WTC11 (cell line): ENCODE results near the gene MYH11. TPM values are rescaled to one million over a fixed set of nuclear protein-coding genes. Genes with fewer than 3 reads are reported as not detected.

Experiments used
- ATAC-seq: fragments of 200-7000 bp; cut with Tn5 transposase; 2 replicates; pipeline ENCODE4 v1.10.0; 2021; ENCODE audit warnings: mild to moderate bottlenecking, moderate library complexity
- CTCF ChIA-PET: fragments of 300-600 bp; sonication (Branson Sonifier 250); formaldehyde crosslinking; loops from one replicate; lab custom pipeline; 2021; ENCODE audit warnings: antibody characterized with exemption; lab: Charles Lee
- POLR2A ChIA-PET: fragments of 350-600 bp; sonication (Branson Sonifier 250); formaldehyde crosslinking; loops from one replicate; lab custom pipeline; 2021; ENCODE audit warnings: antibody characterized with exemption; lab: Charles Lee
- DNase-seq: peaks from one replicate; pipeline ENCODE4 v3.0.0; 2021; ENCODE audit warnings: low spot score
- H3K27ac Mint-ChIP-seq: 2 replicates; pipeline ENCODE4 v1.8.0; 2021; ENCODE audit warnings: mixed read lengths
- H3K27me3 Mint-ChIP-seq: 2 replicates; pipeline ENCODE4 v1.8.0; 2021; ENCODE audit warnings: low read depth, mild to moderate bottlenecking, moderate library complexity, mixed read lengths
- H3K36me3 Mint-ChIP-seq: 2 replicates; pipeline ENCODE4 v1.8.0; 2021; ENCODE audit warnings: mixed read lengths
- H3K4me1 Mint-ChIP-seq: 2 replicates; pipeline ENCODE4 v1.8.0; 2022; ENCODE audit warnings: mixed read lengths
- H3K4me3 Mint-ChIP-seq: 2 replicates; pipeline ENCODE4 v1.8.0; 2021; ENCODE audit warnings: mild to moderate bottlenecking, moderate library complexity, mixed read lengths
- H3K9me3 Mint-ChIP-seq: 2 replicates; pipeline ENCODE4 v1.8.0; 2021; ENCODE audit warnings: mixed read lengths
- FOXJ3 ChIP-seq: sonication (generic); formaldehyde crosslinking; IDR thresholded peaks from 2 replicates; pipeline ENCODE4 v1.9.0; 2021; ENCODE audit warnings: missing genetic modification reagents, mild to moderate bottlenecking, borderline replicate concordance
- GTF2I ChIP-seq: fragments of 250-450 bp; sonication (Bioruptor Pico); conservative IDR thresholded peaks from 2 replicates; pipeline ENCODE4 v1.4.0; 2021; ENCODE audit warnings: mild to moderate bottlenecking
- IRF2 ChIP-seq: sonication (generic); formaldehyde crosslinking; IDR thresholded peaks from 2 replicates; pipeline ENCODE4 v1.8.0; 2022; ENCODE audit warnings: low read depth, missing genetic modification reagents, borderline replicate concordance
- NFATC4 ChIP-seq: fragments of 250-450 bp; sonication (Bioruptor Pico); IDR thresholded peaks from 2 replicates; pipeline ENCODE4 v1.9.0; 2021; ENCODE audit warnings: mild to moderate bottlenecking
- NR2C2 ChIP-seq: sonication (generic); formaldehyde crosslinking; IDR thresholded peaks from 2 replicates; pipeline ENCODE4 v1.8.0; 2022; ENCODE audit warnings: mild to moderate bottlenecking, missing genetic modification reagents
- RORB ChIP-seq: fragments of 250-450 bp; sonication (Bioruptor Pico); IDR thresholded peaks from 2 replicates; pipeline ENCODE4 v1.9.0; 2021; ENCODE audit warnings: mild to moderate bottlenecking
- SP1 ChIP-seq: sonication (generic); formaldehyde crosslinking; conservative IDR thresholded peaks from 2 replicates; pipeline ENCODE4 v1.8.1; 2022; ENCODE audit warnings: missing genetic modification reagents
- TCF7 ChIP-seq: sonication (generic); formaldehyde crosslinking; IDR thresholded peaks from 2 replicates; pipeline ENCODE4 v1.8.0; 2022; ENCODE audit warnings: mild to moderate bottlenecking, low read depth, missing genetic modification reagents, moderate library complexity
- TEAD4 ChIP-seq: sonication (generic); formaldehyde crosslinking; IDR thresholded peaks from 2 replicates; pipeline ENCODE4 v1.8.0; 2022; ENCODE audit warnings: mild to moderate bottlenecking, missing genetic modification reagents
- ZNF219 ChIP-seq: sonication (generic); formaldehyde crosslinking; IDR thresholded peaks from 2 replicates; pipeline ENCODE4 v1.8.0; 2023; ENCODE audit warnings: missing genetic modification reagents, mild to moderate bottlenecking, borderline replicate concordance
- ZNF317 ChIP-seq: sonication (generic); formaldehyde crosslinking; IDR thresholded peaks from 2 replicates; pipeline ENCODE4 v1.8.1; 2023; ENCODE audit warnings: low read depth, mild to moderate bottlenecking, moderate library complexity, missing genetic modification reagents, borderline replicate concordance
- total RNA-seq: library from RNA; stranded (reverse); gene quantifications from 3 replicates; pipeline ENCODE4 v1.2.3, GENCODE V29; 2021
- TF ChIP-seq, protein P1 (sequence below): fragments of 250-450 bp; sonication (Bioruptor Pico); IDR thresholded peaks from 2 replicates; pipeline ENCODE4 v2.1.2; 2022; ENCODE audit warnings: mild to moderate bottlenecking, moderate library complexity
- TF ChIP-seq, protein P2 (sequence below): sonication (generic); formaldehyde crosslinking; conservative IDR thresholded peaks from 2 replicates; pipeline ENCODE4 v1.8.1; 2022; ENCODE audit warnings: mild to moderate bottlenecking, missing genetic modification reagents
- TF ChIP-seq, protein P3 (sequence below): fragments of 250-450 bp; sonication (Bioruptor Pico); IDR thresholded peaks from 2 replicates; pipeline ENCODE4 v1.8.0; 2021; ENCODE audit warnings: mild to moderate bottlenecking
- TF ChIP-seq, protein P4 (sequence below): sonication (generic); formaldehyde crosslinking; IDR thresholded peaks from 2 replicates; pipeline ENCODE4 v1.8.1; 2023; ENCODE audit warnings: mild to moderate bottlenecking, missing genetic modification reagents
- TF ChIP-seq, protein P5 (sequence below): fragments of 250-450 bp; sonication (Bioruptor Pico); IDR thresholded peaks from 2 replicates; pipeline ENCODE4 v1.9.0; 2021; ENCODE audit warnings: mild to moderate bottlenecking
- TF ChIP-seq, protein P6 (sequence below): sonication (generic); formaldehyde crosslinking; IDR thresholded peaks from 2 replicates; pipeline ENCODE4 v1.8.0; 2023; ENCODE audit warnings: mild to moderate bottlenecking, missing genetic modification reagents
- TF ChIP-seq, protein P7 (sequence below): fragments of 200-600 bp; IDR thresholded peaks from 2 replicates; pipeline ENCODE4 v1.8.0; 2022; ENCODE audit warnings: antibody characterized with exemption
- TF ChIP-seq, protein P8 (sequence below): sonication (generic); formaldehyde crosslinking; IDR thresholded peaks from 2 replicates; pipeline ENCODE4 v1.8.1; 2022; ENCODE audit warnings: low read depth, mild to moderate bottlenecking, moderate library complexity, missing genetic modification reagents, borderline replicate concordance
- TF ChIP-seq, protein P9 (sequence below): sonication (generic); formaldehyde crosslinking; IDR thresholded peaks from 2 replicates; pipeline ENCODE4 v1.8.1; 2023; ENCODE audit warnings: mild to moderate bottlenecking, missing genetic modification reagents, moderate library complexity

The MYH11 gene
- total RNA-seq, 1 experiment from 2014 or later, result 0.74 TPM

DNA sequence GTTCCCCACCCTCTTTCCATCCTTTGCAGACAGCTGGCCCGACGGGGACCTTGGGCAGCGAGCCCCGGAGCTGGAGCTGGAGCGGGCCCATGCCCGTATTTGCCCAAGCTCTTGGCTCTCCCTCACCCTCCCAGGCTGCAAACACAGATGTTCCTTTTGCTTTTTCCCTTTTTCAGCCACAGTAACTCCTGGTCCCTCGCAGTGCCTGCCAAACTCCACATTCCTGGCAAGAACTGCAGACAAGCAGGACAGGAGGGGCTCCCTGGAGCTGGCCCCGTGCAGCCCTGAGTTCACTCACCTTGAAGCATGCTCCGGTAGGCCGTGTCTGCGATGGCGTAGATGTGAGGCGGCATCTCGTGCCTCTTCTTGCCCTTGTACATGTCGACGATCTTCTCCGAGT, 33.9 kb downstream of the MYH11 start:
- Mint-ChIP-seq H3K9me3 (peaks cover 14% of the 10 kb centered on the region), H3K4me1 (no peaks in the 10 kb centered on the region), H3K27me3 (no peaks in the 10 kb centered on the region; the same call in none of the 2 replicates), H3K36me3 (no peaks in the 10 kb centered on the region), H3K27ac (no peak overlapping the region), H3K4me3 (no peak overlapping the region)
- TF ChIP-seq NR2C2 (CRISPR knock-in tag) (no peak), GTF2I (no peak), IRF2 (CRISPR knock-in tag) (no peak), NFATC4 (no peak), RORB (no peak), ZNF317 (CRISPR knock-in tag) (no peak), ZNF219 (CRISPR knock-in tag) (no peak), TCF7 (CRISPR knock-in tag) (no peak)
- TF ChIP-seq, protein P1, sequence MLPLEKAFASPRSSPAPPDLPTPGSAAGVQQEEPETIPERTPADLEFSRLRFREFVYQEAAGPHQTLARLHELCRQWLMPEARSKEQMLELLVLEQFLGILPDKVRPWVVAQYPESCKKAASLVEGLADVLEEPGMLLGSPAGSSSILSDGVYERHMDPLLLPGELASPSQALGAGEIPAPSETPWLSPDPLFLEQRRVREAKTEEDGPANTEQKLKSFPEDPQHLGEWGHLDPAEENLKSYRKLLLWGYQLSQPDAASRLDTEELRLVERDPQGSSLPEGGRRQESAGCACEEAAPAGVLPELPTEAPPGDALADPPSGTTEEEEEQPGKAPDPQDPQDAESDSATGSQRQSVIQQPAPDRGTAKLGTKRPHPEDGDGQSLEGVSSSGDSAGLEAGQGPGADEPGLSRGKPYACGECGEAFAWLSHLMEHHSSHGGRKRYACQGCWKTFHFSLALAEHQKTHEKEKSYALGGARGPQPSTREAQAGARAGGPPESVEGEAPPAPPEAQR (CRISPR knock-in tag), result no peak
- TF ChIP-seq, protein P2, sequence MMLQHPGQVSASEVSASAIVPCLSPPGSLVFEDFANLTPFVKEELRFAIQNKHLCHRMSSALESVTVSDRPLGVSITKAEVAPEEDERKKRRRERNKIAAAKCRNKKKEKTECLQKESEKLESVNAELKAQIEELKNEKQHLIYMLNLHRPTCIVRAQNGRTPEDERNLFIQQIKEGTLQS, result no peak
- TF ChIP-seq, protein P3, sequence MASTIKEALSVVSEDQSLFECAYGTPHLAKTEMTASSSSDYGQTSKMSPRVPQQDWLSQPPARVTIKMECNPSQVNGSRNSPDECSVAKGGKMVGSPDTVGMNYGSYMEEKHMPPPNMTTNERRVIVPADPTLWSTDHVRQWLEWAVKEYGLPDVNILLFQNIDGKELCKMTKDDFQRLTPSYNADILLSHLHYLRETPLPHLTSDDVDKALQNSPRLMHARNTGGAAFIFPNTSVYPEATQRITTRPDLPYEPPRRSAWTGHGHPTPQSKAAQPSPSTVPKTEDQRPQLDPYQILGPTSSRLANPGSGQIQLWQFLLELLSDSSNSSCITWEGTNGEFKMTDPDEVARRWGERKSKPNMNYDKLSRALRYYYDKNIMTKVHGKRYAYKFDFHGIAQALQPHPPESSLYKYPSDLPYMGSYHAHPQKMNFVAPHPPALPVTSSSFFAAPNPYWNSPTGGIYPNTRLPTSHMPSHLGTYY (CRISPR knock-in tag), result no peak
- TF ChIP-seq, protein P4, sequence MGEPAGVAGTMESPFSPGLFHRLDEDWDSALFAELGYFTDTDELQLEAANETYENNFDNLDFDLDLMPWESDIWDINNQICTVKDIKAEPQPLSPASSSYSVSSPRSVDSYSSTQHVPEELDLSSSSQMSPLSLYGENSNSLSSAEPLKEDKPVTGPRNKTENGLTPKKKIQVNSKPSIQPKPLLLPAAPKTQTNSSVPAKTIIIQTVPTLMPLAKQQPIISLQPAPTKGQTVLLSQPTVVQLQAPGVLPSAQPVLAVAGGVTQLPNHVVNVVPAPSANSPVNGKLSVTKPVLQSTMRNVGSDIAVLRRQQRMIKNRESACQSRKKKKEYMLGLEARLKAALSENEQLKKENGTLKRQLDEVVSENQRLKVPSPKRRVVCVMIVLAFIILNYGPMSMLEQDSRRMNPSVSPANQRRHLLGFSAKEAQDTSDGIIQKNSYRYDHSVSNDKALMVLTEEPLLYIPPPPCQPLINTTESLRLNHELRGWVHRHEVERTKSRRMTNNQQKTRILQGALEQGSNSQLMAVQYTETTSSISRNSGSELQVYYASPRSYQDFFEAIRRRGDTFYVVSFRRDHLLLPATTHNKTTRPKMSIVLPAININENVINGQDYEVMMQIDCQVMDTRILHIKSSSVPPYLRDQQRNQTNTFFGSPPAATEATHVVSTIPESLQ, result no peak
- TF ChIP-seq, protein P5, sequence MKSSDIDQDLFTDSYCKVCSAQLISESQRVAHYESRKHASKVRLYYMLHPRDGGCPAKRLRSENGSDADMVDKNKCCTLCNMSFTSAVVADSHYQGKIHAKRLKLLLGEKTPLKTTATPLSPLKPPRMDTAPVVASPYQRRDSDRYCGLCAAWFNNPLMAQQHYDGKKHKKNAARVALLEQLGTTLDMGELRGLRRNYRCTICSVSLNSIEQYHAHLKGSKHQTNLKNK, result no peak
- TF ChIP-seq, protein P6, sequence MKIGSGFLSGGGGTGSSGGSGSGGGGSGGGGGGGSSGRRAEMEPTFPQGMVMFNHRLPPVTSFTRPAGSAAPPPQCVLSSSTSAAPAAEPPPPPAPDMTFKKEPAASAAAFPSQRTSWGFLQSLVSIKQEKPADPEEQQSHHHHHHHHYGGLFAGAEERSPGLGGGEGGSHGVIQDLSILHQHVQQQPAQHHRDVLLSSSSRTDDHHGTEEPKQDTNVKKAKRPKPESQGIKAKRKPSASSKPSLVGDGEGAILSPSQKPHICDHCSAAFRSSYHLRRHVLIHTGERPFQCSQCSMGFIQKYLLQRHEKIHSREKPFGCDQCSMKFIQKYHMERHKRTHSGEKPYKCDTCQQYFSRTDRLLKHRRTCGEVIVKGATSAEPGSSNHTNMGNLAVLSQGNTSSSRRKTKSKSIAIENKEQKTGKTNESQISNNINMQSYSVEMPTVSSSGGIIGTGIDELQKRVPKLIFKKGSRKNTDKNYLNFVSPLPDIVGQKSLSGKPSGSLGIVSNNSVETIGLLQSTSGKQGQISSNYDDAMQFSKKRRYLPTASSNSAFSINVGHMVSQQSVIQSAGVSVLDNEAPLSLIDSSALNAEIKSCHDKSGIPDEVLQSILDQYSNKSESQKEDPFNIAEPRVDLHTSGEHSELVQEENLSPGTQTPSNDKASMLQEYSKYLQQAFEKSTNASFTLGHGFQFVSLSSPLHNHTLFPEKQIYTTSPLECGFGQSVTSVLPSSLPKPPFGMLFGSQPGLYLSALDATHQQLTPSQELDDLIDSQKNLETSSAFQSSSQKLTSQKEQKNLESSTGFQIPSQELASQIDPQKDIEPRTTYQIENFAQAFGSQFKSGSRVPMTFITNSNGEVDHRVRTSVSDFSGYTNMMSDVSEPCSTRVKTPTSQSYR (CRISPR knock-in tag), result no peak
- ChIA-PET POLR2A (interaction anchor here (0.6 kb wide), 1 partner anchor 102 kb away, joined by 3 read pairs; no protein-coding TSS in a partner anchor), CTCF (interaction anchor here (0.9 to 3.8 kb wide), 6 partner anchors 19 to 57 kb away, joined by 3 to 87 read pairs (median 8); partner anchors contain the start of gene MYH11)
- no peak for ATAC-seq
- no peak for DNase-seq

DNA sequence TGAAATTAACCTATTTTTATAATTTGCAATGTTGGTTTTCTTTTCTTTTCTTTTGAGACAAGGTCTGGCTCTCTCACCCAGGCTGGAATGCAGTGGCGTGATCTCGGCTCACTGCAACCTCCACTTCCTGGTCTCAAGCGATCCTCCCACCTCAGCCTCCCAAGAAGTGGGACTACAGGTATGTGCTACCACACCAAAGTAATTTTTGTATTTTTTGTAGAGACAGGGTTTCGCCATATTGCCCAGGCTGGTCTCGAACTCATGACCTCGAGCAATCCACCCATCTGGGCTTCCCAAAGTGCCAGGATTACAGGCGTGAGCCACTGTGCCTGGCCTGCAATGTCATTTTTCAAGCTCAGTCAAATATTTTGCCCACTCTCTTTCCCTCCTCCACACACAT, 36.0 kb downstream of the MYH11 start:
- ChIA-PET CTCF (interaction anchor here (0.9 to 3.8 kb wide), 9 partner anchors 7 to 136 kb away, joined by 3 to 87 read pairs (median 7); no protein-coding TSS in a partner anchor), POLR2A (no interaction called here)
- no peak for ATAC-seq
- Mint-ChIP-seq H3K27me3 (peaks cover 13% of the 10 kb centered on the region), H3K4me1 (no peaks in the 10 kb centered on the region), H3K4me3 (no peak overlapping the region), H3K9me3 (peaks cover 29% of the 10 kb centered on the region), H3K36me3 (peaks cover 4% of the 10 kb centered on the region), H3K27ac (no peak overlapping the region)
- no peak for DNase-seq
- TF ChIP-seq, protein P7, sequence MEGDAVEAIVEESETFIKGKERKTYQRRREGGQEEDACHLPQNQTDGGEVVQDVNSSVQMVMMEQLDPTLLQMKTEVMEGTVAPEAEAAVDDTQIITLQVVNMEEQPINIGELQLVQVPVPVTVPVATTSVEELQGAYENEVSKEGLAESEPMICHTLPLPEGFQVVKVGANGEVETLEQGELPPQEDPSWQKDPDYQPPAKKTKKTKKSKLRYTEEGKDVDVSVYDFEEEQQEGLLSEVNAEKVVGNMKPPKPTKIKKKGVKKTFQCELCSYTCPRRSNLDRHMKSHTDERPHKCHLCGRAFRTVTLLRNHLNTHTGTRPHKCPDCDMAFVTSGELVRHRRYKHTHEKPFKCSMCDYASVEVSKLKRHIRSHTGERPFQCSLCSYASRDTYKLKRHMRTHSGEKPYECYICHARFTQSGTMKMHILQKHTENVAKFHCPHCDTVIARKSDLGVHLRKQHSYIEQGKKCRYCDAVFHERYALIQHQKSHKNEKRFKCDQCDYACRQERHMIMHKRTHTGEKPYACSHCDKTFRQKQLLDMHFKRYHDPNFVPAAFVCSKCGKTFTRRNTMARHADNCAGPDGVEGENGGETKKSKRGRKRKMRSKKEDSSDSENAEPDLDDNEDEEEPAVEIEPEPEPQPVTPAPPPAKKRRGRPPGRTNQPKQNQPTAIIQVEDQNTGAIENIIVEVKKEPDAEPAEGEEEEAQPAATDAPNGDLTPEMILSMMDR, result no peak
- TF ChIP-seq, protein P6 (CRISPR knock-in tag), result no peak
- TF ChIP-seq, protein P8, sequence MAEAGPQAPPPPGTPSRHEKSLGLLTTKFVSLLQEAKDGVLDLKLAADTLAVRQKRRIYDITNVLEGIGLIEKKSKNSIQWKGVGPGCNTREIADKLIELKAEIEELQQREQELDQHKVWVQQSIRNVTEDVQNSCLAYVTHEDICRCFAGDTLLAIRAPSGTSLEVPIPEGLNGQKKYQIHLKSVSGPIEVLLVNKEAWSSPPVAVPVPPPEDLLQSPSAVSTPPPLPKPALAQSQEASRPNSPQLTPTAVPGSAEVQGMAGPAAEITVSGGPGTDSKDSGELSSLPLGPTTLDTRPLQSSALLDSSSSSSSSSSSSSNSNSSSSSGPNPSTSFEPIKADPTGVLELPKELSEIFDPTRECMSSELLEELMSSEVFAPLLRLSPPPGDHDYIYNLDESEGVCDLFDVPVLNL (CRISPR knock-in tag), result no peak
- TF ChIP-seq SP1 (CRISPR knock-in tag) (no peak), TEAD4 (CRISPR knock-in tag) (no peak), FOXJ3 (CRISPR knock-in tag) (no peak)
- TF ChIP-seq, protein P9, sequence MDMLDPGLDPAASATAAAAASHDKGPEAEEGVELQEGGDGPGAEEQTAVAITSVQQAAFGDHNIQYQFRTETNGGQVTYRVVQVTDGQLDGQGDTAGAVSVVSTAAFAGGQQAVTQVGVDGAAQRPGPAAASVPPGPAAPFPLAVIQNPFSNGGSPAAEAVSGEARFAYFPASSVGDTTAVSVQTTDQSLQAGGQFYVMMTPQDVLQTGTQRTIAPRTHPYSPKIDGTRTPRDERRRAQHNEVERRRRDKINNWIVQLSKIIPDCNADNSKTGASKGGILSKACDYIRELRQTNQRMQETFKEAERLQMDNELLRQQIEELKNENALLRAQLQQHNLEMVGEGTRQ (CRISPR knock-in tag), result no peak
